ENCODE data around the gene HSH2D. TPM values are rescaled to one million over a fixed set of nuclear protein-coding genes. Genes with fewer than 3 reads are reported as not detected.
"Not testable (repeated sequence)": the region's sequence is repeated elsewhere in the genome, so short reads cannot be mapped to it uniquely, and the experiment has no call there.

HSH2D gene
- total RNA-seq, 1 donor from 2014 or later, result not detected

DNA sequence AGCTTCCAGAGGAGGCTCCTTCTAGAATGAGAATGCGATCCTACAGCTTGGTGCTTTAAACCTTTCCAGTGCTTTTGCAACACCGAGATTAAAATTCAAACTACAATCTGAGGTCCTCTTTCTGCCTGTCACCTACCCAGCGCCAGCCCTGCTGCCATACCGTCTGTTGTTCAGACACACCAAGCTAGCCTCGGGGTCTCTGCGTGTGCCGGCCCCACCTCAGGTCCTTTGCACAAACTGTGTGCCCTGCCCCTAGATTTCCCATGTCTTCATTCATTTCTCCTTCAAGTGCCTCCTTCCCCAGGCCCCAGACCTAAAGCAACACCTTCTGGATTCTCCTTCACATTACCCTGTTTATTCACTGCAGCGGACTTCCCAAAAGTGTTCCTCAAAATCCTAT lies 11.1 kb downstream of the HSH2D start:
- DNase-seq (ENCODE audit: low read depth, low spot score), result no peak

DNA sequence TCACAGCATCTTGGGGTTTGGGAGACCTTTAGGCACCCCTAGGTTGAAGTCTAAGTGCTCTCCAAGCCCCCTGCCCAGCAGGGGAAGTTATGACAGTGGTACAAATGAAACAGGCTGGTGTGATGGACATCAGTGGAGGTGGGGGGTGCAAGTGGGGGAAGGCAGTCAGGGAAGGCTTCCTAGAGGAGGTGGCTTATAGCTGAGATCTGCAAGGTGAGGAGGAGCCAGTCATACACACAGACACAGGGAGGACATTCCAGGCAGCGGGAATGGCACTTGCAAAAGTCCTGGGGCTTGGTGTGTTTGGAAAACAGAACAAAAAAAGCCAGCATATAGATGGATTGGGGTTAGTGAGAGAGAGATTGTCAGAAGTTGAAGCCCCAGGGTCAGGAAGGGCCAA lies 11.6 kb downstream of the HSH2D start:
- no peak for DNase-seq (ENCODE audit: low read depth, low spot score)

DNA sequence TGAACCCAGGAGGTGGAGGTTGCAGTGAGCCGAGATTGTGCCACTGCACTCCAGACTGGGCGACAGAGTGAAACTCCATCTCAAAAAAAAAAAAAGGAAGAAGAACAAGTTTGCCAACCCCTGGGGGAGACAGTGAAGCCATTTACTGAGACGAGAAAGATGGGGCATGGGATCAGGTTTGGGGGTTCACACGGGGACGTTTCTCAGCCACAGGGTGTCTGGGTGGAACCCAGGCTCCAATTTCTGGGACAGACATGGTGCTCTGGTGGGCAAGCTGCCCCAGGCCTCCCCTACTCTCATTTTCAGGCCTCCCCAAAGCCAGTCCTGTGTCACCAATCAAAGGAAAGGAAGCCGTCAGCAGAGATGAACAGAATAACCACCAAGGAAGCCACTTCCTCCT lies 13.4 kb downstream of the HSH2D start:
- DNase-seq (ENCODE audit: low read depth, low spot score), result no peak

DNA sequence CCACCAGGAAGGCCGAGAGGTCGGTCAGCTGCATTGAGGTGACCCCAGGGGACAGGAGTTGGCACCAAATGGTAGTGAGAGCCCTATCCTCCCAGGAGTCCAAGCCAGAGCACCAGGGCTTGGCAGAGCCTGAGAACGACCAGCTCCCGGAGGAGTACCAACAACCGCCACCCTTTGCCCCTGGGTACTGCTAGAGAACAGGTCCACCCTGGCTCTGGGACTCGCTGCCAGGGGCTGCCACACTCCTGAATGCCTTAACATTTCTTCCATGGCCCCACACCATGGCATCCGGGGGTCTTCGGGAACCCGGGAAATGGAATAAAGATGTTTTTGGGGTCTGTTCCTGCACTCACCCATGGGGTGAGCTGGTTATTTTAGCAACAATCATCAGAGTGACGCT lies 14.1 kb downstream of the HSH2D start:
- no peak for DNase-seq (ENCODE audit: low read depth, low spot score)

DNA sequence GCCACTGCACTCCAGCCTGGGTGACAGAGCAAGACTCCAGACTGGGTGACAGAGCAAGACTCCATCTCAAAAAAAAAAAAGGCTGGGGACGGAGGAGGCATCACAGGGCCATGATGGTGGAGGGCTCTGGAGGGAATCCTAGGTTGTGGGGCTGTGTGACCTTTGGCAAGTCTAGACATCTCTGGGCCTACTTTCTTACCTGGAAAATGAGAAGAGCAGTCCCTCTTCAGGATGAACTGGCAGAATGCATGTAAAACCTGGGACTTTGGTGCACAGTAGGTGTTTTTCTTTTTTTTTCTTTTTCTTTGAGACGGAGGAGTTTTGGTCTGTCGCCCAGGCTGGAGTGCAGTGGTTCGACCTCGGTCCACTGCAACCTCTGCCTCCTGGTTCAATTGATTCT lies 16.2 kb downstream of the HSH2D start:
- DNase-seq (ENCODE audit: low read depth, low spot score), result no peak

DNA sequence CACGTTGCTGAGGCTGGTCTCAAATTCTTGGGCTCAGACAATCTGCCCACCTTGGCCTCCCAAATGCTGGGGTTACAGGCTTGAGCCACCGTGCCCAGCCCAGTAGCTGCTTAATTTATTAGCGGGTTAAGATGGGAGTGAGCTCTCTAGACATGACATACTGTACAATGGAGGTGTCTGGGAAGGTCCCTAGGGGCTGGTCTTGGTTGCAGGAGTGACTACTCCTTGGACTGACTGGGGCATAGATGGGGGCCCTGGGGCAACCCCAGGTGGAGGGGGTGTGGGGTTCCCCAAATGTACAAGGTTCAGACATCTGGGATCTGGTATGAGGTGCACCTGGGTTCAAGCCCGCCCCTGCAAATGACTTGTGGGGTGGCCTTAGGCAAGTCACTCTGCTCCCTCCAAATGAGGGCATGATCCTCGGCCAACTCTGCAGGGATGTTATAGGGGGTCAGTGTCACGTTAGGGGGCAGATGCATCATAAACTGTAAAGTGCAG lies 17.0 kb downstream of the HSH2D start:
- DNase-seq (ENCODE audit: low read depth, low spot score), result no peak

DNA sequence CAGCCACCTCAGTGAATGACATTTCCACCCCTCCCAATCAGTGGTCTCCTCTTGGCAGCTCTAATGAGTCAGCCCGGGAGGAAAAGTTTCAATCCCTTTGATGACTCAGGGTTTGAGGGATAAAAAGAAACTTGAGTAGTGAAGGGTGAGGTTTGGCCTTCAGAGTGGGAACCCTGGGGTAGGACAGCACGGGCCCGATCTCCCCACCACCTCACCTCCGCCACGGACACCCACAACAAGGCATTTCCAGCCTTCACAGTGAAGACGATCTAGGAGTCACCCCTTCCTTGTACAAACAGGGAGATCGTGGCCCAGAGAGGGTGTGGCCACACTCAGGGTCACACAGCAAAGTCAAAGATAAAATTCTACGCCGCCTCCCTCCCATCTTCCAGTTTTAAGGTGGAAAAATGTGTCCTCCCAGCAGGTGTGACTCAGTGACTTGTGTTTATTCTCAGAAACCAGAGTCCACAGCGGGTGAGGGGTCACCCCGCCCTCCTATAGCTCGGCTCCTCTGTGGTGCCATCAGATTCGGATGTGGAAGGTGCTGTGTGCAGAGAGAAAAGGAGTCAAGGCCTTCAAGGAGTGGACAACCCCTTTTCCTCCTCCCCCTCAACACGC lies 17.6 kb downstream of the HSH2D start:
- no peak for DNase-seq (ENCODE audit: low read depth, low spot score)

DNA sequence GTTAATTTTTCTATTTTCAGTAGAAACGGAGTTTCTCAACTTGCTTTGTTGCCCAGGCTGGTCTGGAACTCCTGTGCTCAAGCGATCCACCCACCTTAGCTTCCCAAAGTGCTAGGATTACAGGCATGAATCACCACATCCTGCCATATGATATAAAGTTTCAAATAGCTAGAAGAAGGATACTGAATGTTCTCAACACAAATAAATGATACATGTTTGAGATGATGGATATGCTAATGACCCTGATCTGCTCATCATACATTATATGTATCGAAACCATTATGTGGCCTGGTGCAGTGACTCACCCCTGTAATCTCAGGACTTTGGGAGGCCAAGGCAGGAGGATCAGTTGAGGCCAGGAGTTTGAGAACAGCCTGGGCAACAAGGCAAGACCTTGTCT lies 18.4 kb downstream of the HSH2D start:
- no peak for DNase-seq (ENCODE audit: low read depth, low spot score)

DNA sequence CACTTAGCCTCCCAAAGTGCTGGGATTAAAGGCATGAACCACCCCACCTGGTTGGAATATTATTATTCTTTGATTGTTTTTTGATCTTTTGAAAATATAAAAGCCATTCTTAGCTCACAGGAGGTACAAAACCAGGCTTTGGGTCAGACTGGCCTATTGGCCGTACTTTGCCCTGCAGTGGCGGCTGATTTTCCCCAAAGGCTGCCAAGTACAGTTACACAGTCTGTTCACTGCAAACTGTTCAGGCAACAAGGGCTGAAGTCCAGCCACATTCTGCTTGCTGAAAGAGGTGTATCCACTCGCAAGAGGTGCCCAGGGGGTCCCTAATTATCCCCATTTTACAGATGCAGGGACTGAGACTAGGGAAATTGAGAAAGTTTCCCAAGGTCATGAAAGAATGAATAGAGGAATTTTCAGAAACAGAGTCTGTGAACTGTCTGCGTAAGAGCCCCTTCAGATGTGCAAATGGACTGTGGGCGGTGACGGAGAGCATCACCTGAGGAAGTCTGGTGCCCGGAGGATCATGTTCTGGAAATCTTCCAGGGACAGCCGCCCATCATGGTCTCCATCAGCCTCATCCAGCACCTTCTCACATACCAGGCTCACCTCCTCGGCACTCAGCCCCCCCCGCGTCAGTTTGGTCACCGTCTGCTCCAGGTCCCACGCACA lies 20.9 kb downstream of the HSH2D start:
- DNase-seq (ENCODE audit: low read depth, low spot score), result no peak

DNA sequence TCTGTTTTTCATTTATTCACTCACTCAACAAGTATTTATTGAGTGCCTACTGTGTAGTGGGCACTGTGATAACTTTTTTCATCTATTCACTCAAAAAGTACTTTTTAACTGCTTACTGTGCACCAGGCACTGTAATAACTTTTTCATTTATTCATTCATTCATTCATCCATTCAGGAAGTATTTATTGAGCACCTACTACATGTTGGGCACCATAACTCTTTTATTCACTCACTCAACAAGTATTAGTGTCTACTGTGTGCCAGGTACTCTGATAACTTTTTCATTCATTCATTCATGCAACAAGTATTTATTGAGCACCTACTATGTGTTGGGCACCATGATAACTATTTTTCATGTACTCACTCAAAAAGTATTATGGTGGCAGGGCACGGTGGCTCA lies 22.9 kb downstream of the HSH2D start:
- DNase-seq (ENCODE audit: low read depth, low spot score), result no peak

DNA sequence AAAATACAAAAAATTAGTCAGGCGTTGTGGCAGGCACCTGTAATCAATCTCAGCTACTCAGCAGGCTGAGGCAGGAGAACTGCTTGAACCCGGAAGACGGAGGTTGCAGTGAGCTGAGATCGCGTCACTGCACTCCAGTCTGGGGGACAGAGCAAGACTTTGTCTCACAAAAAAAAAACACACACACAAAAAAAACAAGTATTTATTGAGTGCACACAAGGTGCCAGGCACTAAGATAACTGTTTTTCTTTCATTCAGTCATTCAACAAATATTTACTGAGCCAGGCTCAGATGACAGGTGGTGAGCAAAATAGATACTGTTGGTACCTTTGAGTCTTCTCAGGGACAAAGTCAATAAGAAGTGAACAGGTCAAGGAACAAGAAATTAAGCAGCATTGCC lies 23.6 kb downstream of the HSH2D start:
- no peak for DNase-seq (ENCODE audit: low read depth, low spot score)

DNA sequence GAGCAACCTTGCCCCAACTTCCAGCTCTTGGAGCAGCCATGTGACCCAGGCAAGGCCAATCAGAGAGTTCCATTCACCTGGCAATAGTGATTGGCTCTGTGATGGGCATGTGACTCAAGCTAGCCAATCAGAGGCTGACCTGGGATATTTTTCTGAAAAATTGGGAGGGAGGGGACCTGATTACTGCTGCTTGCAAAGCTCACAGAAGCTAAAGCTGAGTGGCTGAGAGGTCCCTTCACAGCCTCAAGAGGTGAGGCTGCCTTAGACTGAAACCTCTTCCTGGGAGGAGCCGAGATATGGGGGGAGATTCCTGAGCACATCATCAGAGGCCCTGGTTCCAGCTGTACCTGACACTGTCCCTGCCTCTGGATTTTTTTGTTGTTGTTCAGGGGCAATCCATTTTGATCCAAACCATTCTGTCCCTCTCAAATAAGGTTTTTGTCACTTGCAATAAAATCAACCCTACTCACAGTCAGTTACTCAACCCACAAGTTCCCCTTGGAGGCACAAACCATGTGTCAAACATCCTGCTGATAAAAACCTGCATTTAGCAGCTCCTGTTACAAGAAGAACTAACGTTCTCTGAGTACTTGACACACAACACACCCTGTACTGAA lies 25.1 kb downstream of the HSH2D start:
- DNase-seq (ENCODE audit: low read depth, low spot score), result no peak

DNA sequence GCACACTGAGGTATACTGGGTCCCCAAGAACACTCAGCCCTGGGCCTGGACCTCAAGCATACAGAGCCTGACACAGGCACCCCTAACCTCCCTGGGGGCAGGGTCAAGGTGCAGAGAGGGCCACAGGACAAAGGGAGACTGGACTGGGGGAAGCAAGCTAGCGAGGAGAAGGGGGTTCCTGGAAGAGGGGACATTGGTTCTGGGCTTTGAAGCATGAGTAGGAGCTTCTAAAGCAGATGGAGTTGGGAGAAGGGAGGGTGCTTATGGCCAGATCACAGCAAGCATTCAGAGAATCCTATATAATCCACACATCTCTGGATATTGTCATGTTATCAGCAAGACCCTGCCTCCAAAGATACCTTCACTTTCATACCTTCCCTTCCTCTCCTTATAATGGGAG lies 26.6 kb downstream of the HSH2D start:
- no peak for DNase-seq (ENCODE audit: low read depth, low spot score)

DNA sequence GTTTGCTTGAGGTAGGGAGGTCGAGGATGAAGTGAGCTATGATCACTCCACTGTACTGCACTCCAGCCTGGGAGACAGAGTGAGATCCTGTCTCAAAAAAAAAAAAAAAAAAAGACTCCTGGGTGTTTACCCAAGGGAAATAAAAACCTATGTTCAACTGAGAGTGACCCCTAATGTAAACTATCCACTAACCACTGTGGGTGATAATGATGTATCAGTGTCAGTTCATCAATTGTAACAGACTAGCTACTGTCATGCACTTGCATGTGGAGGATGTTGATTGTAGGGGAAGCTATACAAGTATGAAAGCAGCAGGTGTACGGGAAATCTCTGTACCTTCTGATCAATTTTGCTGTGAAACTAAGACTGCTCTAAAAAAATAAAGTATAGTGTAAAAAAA lies 32.5 kb downstream of the HSH2D start:
- no peak for DNase-seq (ENCODE audit: low read depth, low spot score)

DNA sequence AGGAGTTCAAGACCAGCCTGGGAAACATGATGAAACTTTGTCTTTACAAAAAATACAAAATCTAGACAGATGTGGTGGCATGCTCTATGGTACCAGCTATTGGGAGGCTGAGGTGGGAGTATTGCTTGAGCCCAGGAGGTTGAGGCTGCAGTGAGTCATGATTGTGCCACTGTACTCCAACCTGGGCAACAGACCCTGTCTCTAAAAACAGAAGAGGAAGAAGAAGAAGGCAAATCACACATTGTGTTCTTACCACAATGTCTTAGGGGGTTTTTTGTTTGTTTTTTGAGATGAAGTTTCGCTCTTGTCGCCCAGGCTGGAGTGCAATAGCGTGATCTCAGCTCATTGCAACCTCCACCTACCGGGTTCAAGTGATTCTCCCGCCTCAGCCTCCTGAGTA lies 35.4 kb downstream of the HSH2D start:
- not testable (repeated sequence) for DNase-seq (ENCODE audit: low read depth, low spot score)

DNA sequence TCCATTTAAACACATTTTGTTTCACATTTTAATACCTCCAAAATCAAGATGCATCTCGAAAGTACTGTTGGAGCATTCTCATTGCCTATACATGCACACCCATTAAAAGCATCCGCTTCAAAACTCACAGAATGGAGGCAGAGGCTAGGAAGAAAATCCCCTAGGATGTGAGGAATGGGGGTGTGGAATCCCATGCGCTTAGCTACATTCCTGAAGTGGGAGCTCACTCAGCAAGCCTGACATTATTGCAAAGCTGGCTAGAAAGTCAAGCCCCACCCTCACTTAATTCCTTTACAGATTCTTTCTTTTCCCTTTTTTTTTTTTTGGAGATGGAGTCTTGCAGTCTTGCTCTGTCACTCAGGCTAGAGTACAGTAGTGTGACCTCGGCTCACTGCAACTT lies 37.1 kb downstream of the HSH2D start:
- DNase-seq (ENCODE audit: low read depth, low spot score), result no peak

DNA sequence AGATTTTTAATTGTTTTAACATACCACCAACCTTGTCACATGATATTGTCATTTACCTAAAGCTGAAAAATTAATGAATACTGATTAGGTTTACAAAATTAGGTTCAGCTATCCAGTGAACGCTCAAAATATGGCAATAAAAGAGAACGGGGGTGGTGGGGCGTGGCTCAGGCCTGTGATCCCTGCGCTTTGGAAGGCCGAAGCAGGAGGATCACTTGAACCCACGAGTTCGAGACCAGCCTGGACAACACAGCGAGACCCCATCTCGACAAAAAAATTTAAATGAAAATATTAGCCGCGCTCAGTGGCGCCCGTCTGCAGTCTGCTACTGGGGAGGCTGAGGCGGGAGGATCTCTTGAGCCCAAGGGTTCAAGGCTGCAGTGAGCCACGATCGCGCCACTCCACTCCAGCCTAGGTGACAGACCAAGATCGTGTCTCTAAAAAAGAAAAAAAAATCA lies 41.2 kb downstream of the HSH2D start:
- DNase-seq (ENCODE audit: low read depth, low spot score), result no peak

DNA sequence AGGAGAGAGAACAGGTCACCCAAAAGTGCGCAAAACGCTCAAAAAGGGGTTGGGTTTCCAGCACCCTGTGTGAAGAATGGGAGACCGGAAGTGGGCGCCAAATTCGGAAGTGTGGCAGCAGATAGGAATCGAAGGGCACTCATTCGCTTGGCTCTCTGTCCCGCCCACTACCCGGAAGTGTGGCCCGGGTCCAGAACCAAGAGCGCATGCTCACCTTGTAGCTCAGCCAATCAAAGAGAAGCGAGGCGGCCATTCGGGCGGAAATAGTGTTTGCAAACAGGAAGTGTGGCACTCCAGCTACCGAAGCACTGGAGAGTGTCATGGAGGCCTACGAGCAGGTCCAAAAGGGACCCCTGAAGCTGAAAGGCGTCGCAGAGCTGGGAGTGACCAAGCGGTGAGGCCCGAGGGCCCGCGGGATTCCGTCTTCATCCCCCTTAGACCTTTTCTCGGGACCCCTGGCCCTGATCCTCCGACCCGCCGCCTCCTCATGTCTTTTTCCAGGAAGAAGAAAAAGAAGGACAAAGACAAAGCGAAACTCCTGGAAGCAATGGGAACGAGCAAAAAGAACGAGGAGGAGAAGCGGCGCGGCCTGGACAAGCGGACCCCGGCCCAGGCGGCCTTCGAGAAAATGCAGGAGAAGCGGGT lies 41.8 kb downstream of the HSH2D start, which contains the start of gene FAM32A:
TSS of gene FAM32A (plus strand) at position 288 of the 645 bp plus-strand sequence. CDS start at position 321, 33 bp downstream.
- DNase-seq (ENCODE audit: low read depth, low spot score), result peak; percentile 95

DNA sequence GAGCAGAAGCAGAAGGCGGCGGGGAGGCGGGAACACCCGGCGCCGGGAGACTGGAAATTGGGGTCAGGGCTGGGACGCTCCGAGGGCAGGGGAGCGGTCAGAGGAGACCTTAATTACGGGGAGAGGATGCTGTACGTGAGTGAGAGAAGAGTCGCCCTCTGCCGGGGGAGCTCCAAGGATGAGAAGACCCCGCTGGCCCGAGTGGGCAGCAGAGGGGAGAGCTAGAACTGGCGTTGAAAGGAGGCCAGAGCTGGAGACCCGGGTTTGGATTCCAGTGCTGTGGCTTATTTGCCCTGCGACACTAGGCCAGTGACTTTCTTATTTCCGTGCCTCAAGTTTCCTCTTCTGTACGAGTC lies 42.3 kb downstream of the HSH2D start:
- no peak for DNase-seq (ENCODE audit: low read depth, low spot score)

DNA sequence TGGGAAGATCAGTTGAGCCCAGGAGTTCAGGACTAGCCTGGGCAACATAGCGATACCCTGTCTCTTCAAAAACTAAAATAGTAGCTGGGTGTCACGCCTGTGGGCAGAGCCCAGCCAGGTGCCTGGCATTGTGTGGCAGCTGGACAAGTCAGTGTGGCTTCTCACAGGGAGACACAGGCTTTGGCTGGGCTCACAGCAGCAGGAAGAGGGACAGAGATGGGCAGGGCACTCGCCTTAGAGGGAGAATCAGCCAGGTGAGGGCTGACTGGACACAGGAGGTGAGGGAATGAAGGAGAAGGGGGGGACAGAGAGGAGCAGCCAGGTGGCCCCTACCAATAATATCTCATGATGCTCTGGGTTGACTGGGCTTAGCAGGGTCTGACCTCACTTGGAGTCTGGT lies 45.0 kb downstream of the HSH2D start:
- DNase-seq (ENCODE audit: low read depth, low spot score), result no peak

DNA sequence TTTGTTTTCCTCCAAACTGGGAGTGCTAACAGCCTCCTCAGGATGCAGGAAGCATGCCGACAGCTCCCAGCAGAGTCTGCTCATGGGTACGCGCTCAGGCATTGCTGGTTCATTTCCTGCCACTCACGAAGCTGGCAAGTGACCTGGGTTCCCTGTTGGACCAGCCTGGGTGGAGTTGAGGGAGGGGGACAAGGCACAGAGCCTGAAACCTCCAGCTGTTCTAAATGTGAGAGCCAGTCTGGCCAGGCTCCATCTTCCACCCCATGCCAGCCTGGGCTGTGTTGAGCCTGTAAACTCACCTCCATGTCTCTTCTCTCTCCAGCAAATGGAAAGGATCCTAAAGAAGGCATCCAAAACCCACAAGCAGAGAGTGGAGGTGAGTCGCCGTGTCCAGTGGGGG lies 46.7 kb downstream of the HSH2D start:
- no peak for DNase-seq (ENCODE audit: low read depth, low spot score)

DNA sequence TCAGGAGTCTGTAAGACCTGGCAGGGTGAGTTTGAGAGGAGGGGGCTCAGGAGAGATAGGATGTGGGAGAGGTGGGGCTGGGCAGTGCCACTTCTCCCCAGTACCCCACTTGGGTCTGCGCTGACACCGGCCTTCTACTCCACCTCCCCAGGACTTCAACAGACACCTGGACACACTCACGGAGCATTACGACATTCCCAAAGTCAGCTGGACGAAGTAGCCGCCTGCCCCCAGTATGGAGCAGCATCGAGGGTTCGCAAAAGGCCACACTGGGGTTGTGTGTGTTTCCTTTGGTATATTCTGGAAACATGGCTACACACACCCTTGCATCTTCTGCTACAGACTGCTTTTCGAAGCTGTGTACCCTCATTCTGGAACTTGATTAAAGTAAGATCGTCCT lies 47.3 kb downstream of the HSH2D start:
- no peak for DNase-seq (ENCODE audit: low read depth, low spot score)

All from pulmonary artery endothelial cell (primary cell).